ENCODE data around the gene GGT1. TPM values are rescaled to one million over a fixed set of nuclear protein-coding genes. Genes with fewer than 3 reads are reported as not detected.

GGT1 gene
- total and polyA plus RNA-seq, 2 donors: 16.0 to 26.4 TPM

- H3K4me1 ChIP-seq (ENCODE audit: control insufficient read depth in 2 of 2, insufficient read depth in 2 of 2, low read length in 2 of 2): no peaks in the 10 kb centered on the region
- no peaks in the 10 kb centered on the region for H3K9me3 ChIP-seq (ENCODE audit: control insufficient read depth in 2 of 2, insufficient read depth in 1 of 2, low read length in 1 of 2)
- DNase-seq (ENCODE audit: low read depth in 6 of 9, low spot score in 9 of 9): no peak
- no peaks in the 10 kb centered on the region for H3K27me3 ChIP-seq (ENCODE audit: control insufficient read depth in 2 of 2, insufficient read depth in 1 of 2, low read length in 1 of 2)
- WGBS: 97% methylated on average over 2 of the region's 2 CpGs
- H3K4me3 ChIP-seq (ENCODE audit: low read length in 2 of 2): no peak overlapping the region
- no peak overlapping the region for H3K27ac ChIP-seq (ENCODE audit: low read depth in 1 of 2, low read length in 1 of 2)
- peaks cover 56 to 77% of the 10 kb centered on the region in 2 donors for H3K36me3 ChIP-seq (ENCODE audit: control insufficient read depth in 2 of 2, insufficient read depth in 2 of 2, low read length in 1 of 2)
Measured at GRCh38 chr22:24565077-24565476, 37.9 kb upstream of the GGT1 start.

GRCh38 chr22:24566899-24567511 is 36.0 kb upstream of the GGT1 start:
- no peaks in the 10 kb centered on the region for H3K9me3 ChIP-seq (ENCODE audit: control insufficient read depth in 2 of 2, insufficient read depth in 1 of 2, low read length in 1 of 2)
- peaks cover 57 to 79% of the 10 kb centered on the region in 2 donors for H3K36me3 ChIP-seq (ENCODE audit: control insufficient read depth in 2 of 2, insufficient read depth in 2 of 2, low read length in 1 of 2)
- no peak overlapping the region for H3K4me3 ChIP-seq (ENCODE audit: low read length in 2 of 2)
- 97% methylated on average over 8 of the region's 8 CpGs for WGBS
- H3K4me1 ChIP-seq (ENCODE audit: control insufficient read depth in 2 of 2, insufficient read depth in 2 of 2, low read length in 2 of 2): no peaks in the 10 kb centered on the region
- no peak for DNase-seq (ENCODE audit: low read depth in 6 of 9, low spot score in 9 of 9)
- H3K27ac ChIP-seq (ENCODE audit: low read depth in 1 of 2, low read length in 1 of 2): no peak overlapping the region
- H3K27me3 ChIP-seq (ENCODE audit: control insufficient read depth in 2 of 2, insufficient read depth in 1 of 2, low read length in 1 of 2): no peaks in the 10 kb centered on the region

- 95% methylated on average over 10 of the region's 10 CpGs for WGBS
- DNase-seq (ENCODE audit: low read depth in 6 of 9, low spot score in 9 of 9): no peak
- no peak overlapping the region for H3K27ac ChIP-seq (ENCODE audit: low read depth in 1 of 2, low read length in 1 of 2)
- no peaks in the 10 kb centered on the region for H3K9me3 ChIP-seq (ENCODE audit: control insufficient read depth in 2 of 2, insufficient read depth in 1 of 2, low read length in 1 of 2)
- H3K27me3 ChIP-seq (ENCODE audit: control insufficient read depth in 2 of 2, insufficient read depth in 1 of 2, low read length in 1 of 2): no peaks in the 10 kb centered on the region
- no peaks in the 10 kb centered on the region for H3K4me1 ChIP-seq (ENCODE audit: control insufficient read depth in 2 of 2, insufficient read depth in 2 of 2, low read length in 2 of 2)
- H3K36me3 ChIP-seq (ENCODE audit: control insufficient read depth in 2 of 2, insufficient read depth in 2 of 2, low read length in 1 of 2): peaks cover 64 to 81% of the 10 kb centered on the region in 2 donors
- H3K4me3 ChIP-seq (ENCODE audit: low read length in 2 of 2): no peak overlapping the region
Measured at GRCh38 chr22:24567668-24568067, 35.3 kb upstream of the GGT1 start.

- Histone ChIP-seq H3K4me1 (ENCODE audit: control insufficient read depth in 2 of 2, insufficient read depth in 2 of 2, low read length in 2 of 2) (no peaks in the 10 kb centered on the region), H3K4me3 (ENCODE audit: low read length in 2 of 2) (no peak overlapping the region), H3K36me3 (ENCODE audit: control insufficient read depth in 2 of 2, insufficient read depth in 2 of 2, low read length in 1 of 2) (peaks cover 61 to 73% of the 10 kb centered on the region in 2 donors), H3K27me3 (ENCODE audit: control insufficient read depth in 2 of 2, insufficient read depth in 1 of 2, low read length in 1 of 2) (no peaks in the 10 kb centered on the region), H3K27ac (ENCODE audit: low read depth in 1 of 2, low read length in 1 of 2) (no peak overlapping the region), H3K9me3 (ENCODE audit: control insufficient read depth in 2 of 2, insufficient read depth in 1 of 2, low read length in 1 of 2) (no peaks in the 10 kb centered on the region)
- no peak for DNase-seq (ENCODE audit: low read depth in 6 of 9, low spot score in 9 of 9)
- WGBS: 95% methylated on average over 7 of the region's 7 CpGs
Measured at GRCh38 chr22:24571266-24571665, 31.7 kb upstream of the GGT1 start.

- Histone ChIP-seq H3K4me1 (ENCODE audit: control insufficient read depth in 2 of 2, insufficient read depth in 2 of 2, low read length in 2 of 2) (peaks cover 0 to 2% of the 10 kb centered on the region in 2 donors), H3K27me3 (ENCODE audit: control insufficient read depth in 2 of 2, insufficient read depth in 1 of 2, low read length in 1 of 2) (no peaks in the 10 kb centered on the region), H3K9me3 (ENCODE audit: control insufficient read depth in 2 of 2, insufficient read depth in 1 of 2, low read length in 1 of 2) (no peaks in the 10 kb centered on the region), H3K27ac (ENCODE audit: low read depth in 1 of 2, low read length in 1 of 2) (no peak overlapping the region), H3K4me3 (ENCODE audit: low read length in 2 of 2) (no peak overlapping the region), H3K36me3 (ENCODE audit: control insufficient read depth in 2 of 2, insufficient read depth in 2 of 2, low read length in 1 of 2) (peaks cover 17 to 36% of the 10 kb centered on the region in 2 donors)
- WGBS: 94% methylated on average over 1 of the region's 1 CpG
- DNase-seq (ENCODE audit: low read depth in 6 of 9, low spot score in 9 of 9): no peak
Measured at GRCh38 chr22:24576778-24577177, 26.2 kb upstream of the GGT1 start.

- Histone ChIP-seq H3K27ac (ENCODE audit: low read depth in 1 of 2, low read length in 1 of 2) (no peak overlapping the region), H3K27me3 (ENCODE audit: control insufficient read depth in 2 of 2, insufficient read depth in 1 of 2, low read length in 1 of 2) (no peaks in the 10 kb centered on the region), H3K4me3 (ENCODE audit: low read length in 2 of 2) (no peak overlapping the region), H3K9me3 (ENCODE audit: control insufficient read depth in 2 of 2, insufficient read depth in 1 of 2, low read length in 1 of 2) (no peaks in the 10 kb centered on the region), H3K4me1 (ENCODE audit: control insufficient read depth in 2 of 2, insufficient read depth in 2 of 2, low read length in 2 of 2) (peaks cover 0 to 2% of the 10 kb centered on the region in 2 donors), H3K36me3 (ENCODE audit: control insufficient read depth in 2 of 2, insufficient read depth in 2 of 2, low read length in 1 of 2) (peaks cover 1 to 19% of the 10 kb centered on the region in 2 donors)
- DNase-seq (ENCODE audit: low read depth in 6 of 9, low spot score in 9 of 9): no peak
- WGBS: 96% methylated on average over 8 of the region's 8 CpGs
Measured at GRCh38 chr22:24578355-24579257, 24.4 kb upstream of the GGT1 start.

GRCh38 chr22:24579258-24579601 is 23.8 kb upstream of the GGT1 start:
- DNase-seq (ENCODE audit: low read depth in 6 of 9, low spot score in 9 of 9): no peak
- 91% methylated on average over 1 of the region's 1 CpG for WGBS
- peaks cover 0 to 12% of the 10 kb centered on the region in 2 donors for H3K36me3 ChIP-seq (ENCODE audit: control insufficient read depth in 2 of 2, insufficient read depth in 2 of 2, low read length in 1 of 2)
- H3K4me1 ChIP-seq (ENCODE audit: control insufficient read depth in 2 of 2, insufficient read depth in 2 of 2, low read length in 2 of 2): peaks cover 0 to 9% of the 10 kb centered on the region in 2 donors
- H3K4me3 ChIP-seq (ENCODE audit: low read length in 2 of 2): no peak overlapping the region
- H3K9me3 ChIP-seq (ENCODE audit: control insufficient read depth in 2 of 2, insufficient read depth in 1 of 2, low read length in 1 of 2): no peaks in the 10 kb centered on the region
- H3K27ac ChIP-seq (ENCODE audit: low read depth in 1 of 2, low read length in 1 of 2): no peak overlapping the region
- H3K27me3 ChIP-seq (ENCODE audit: control insufficient read depth in 2 of 2, insufficient read depth in 1 of 2, low read length in 1 of 2): no peaks in the 10 kb centered on the region

GRCh38 chr22:24580276-24580675 is 22.7 kb upstream of the GGT1 start:
- H3K4me3 ChIP-seq (ENCODE audit: low read length in 2 of 2): no peak overlapping the region
- H3K27ac ChIP-seq (ENCODE audit: low read depth in 1 of 2, low read length in 1 of 2): no peak overlapping the region
- H3K27me3 ChIP-seq (ENCODE audit: control insufficient read depth in 2 of 2, insufficient read depth in 1 of 2, low read length in 1 of 2): no peaks in the 10 kb centered on the region
- peaks cover 0 to 10% of the 10 kb centered on the region in 2 donors for H3K4me1 ChIP-seq (ENCODE audit: control insufficient read depth in 2 of 2, insufficient read depth in 2 of 2, low read length in 2 of 2)
- no peak for DNase-seq (ENCODE audit: low read depth in 6 of 9, low spot score in 9 of 9)
- peaks cover 0 to 7% of the 10 kb centered on the region in 2 donors for H3K36me3 ChIP-seq (ENCODE audit: control insufficient read depth in 2 of 2, insufficient read depth in 2 of 2, low read length in 1 of 2)
- H3K9me3 ChIP-seq (ENCODE audit: control insufficient read depth in 2 of 2, insufficient read depth in 1 of 2, low read length in 1 of 2): no peaks in the 10 kb centered on the region
- WGBS: 97% methylated on average over 2 of the region's 2 CpGs

GRCh38 chr22:24582056-24582814 is 20.8 kb upstream of the GGT1 start:
- Histone ChIP-seq H3K27me3 (ENCODE audit: control insufficient read depth in 2 of 2, insufficient read depth in 1 of 2, low read length in 1 of 2) (no peaks in the 10 kb centered on the region), H3K4me1 (ENCODE audit: control insufficient read depth in 2 of 2, insufficient read depth in 2 of 2, low read length in 2 of 2) (peaks cover 0 to 8% of the 10 kb centered on the region in 2 donors), H3K4me3 (ENCODE audit: low read length in 2 of 2) (no peak overlapping the region), H3K36me3 (ENCODE audit: control insufficient read depth in 2 of 2, insufficient read depth in 2 of 2, low read length in 1 of 2) (no peaks in the 10 kb centered on the region), H3K9me3 (ENCODE audit: control insufficient read depth in 2 of 2, insufficient read depth in 1 of 2, low read length in 1 of 2) (no peaks in the 10 kb centered on the region), H3K27ac (ENCODE audit: low read depth in 1 of 2, low read length in 1 of 2) (no peak overlapping the region)
- 98% methylated on average over 12 of the region's 12 CpGs for WGBS
- no peak for DNase-seq (ENCODE audit: low read depth in 6 of 9, low spot score in 9 of 9)
